HG02840 (cell line): ENCODE measurements around the gene PCSK5.
"Not testable (repeated sequence)": the region's sequence is repeated elsewhere in the genome, so short reads cannot be mapped to it uniquely, and the experiment has no call there.

ENCODE experiments used
- ATAC-seq: cut with Tn5 transposase; IDR thresholded peaks from one replicate; pipeline ENCODE4 v1.9.1; 2021; ENCODE audit warnings: mild to moderate bottlenecking, moderate library complexity, moderate number of reproducible peaks; ENCODE audit not compliant: unreplicated experiment, low FRiP score

Gene PCSK5

GRCh38 chr9:76044266-76044819 lies 153.9 kb downstream of the PCSK5 start:
- ATAC-seq, result no peak

DNA sequence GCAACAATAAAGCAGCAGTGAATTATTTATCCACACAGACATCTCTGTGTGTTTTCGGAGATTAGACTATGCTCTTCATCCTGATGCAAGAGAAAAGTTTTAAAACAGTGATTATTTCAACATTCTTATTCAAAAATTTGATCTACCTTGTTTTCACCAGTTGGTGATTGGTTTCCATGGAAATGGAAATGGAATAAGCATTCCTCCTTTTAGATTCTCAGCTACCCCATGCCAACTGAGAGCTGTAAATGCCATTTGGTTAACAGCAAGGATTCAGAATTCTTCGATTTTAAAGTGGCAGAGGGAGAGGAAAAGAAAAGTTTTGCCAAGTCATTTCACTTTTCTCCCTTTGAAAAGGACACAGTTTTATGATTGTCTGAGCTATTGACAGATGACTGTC lies 154.7 kb downstream of the PCSK5 start:
- no peak for ATAC-seq

- ATAC-seq, result no peak
These were observed 158.9 kb downstream of the PCSK5 start for GRCh38 chr9:76049341-76049740.

DNA sequence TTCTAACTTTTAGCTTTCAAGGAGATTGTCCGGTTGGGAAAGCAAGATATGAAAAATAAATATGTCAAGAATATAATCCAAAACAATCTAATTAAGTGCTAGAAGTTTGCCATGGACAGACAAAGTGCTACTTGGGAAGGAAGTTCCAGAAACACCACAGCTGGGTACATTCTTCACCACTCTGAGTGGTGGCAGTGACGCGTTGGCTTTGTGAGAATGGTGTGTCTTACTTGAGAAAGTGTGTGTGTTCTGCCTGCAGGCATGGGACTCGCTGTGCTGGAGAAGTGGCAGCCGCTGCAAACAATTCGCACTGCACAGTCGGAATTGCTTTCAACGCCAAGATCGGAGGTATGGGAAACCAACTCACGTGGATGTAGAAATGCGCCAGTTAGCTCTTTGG lies 177.2 kb downstream of the PCSK5 start:
- ATAC-seq, result no peak

DNA sequence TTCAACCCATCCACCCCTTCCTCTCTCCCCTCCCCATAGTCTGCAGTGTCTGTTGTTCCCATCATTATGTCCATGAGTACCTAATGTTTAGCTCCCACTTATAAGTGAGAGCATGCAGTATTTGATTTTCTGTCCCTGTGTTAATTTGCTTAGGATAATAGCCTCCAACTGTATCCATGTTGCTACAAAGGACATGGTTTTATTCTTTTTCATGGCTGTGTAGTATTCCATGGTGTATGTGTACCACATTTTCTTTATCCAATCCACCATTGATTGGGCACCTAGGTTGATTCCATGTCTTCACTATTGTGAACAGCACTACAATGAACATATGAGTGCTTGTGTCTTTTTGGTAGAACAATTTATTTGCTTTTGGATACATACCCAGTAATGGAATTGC lies 187.1 kb downstream of the PCSK5 start:
- no peak for ATAC-seq

DNA sequence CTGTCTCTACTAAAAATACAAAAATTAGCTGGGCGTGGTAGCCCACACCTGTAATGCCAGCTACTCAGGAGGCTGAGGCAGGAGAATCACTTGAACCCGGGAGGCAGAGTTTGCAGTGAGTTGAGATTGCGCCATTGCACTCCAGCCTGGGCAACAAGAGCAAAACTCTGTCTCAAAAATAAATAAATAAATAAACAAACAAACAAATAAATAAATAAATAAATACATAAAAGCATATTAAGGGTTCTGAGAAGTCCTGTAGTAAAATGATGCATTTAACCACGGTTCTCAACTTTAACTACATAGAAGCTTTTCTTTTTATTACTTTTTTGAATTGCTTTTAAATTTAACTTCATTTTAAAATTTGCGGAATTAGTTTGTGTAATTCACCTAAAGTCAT lies 190.8 kb downstream of the PCSK5 start:
- not testable (repeated sequence) for ATAC-seq

GRCh38 chr9:76082057-76082456 lies 191.6 kb downstream of the PCSK5 start:
- no peak for ATAC-seq

GRCh38 chr9:76085596-76085995 lies 195.1 kb downstream of the PCSK5 start:
- no peak for ATAC-seq

DNA sequence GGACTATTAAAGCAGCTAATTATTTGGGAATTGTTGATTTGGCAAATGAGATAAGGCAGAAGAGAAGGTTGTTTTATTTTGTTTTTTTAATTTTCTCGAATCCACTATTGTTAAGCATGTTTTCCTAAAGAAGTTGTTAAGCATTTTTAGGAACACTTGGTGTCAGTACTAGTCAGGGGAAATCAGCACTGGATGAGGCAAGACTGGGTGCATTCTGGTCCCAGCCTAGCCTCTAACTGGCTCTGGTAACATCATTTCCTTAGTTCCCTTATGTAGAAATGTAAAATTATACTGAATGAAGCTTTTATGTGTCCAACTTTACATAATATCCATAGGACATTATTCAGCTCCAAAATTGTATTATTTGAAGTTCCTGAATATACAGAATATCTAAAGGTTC lies 196.1 kb downstream of the PCSK5 start:
- ATAC-seq, result no peak

GRCh38 chr9:76087976-76088375 lies 197.5 kb downstream of the PCSK5 start:
- no peak for ATAC-seq

DNA sequence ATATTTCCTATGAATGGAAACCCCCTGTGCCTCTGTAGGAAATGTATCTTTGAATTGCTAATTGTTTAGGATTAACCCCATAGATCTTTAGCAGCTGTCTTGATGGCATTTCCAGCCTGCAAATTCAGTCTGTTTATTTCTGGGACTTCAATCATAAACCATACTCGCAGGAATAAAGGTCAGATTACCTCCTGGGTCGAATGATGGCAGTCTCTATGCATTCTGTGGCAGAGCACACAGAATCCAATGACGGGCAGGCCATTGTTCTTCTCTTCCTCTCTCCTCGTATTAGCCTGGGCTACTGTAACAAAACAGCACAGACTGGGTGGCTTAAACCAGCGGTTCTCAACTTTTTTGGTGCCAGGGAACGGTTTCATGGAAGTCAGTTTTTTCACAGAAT lies 199.9 kb downstream of the PCSK5 start:
- ATAC-seq, result no peak

- ATAC-seq, result no peak
These were observed 200.4 kb downstream of the PCSK5 start for GRCh38 chr9:76090909-76091308.

GRCh38 chr9:76092572-76092971 lies 202.1 kb downstream of the PCSK5 start:
- ATAC-seq, result no peak

- ATAC-seq, result no peak
These were observed 205.1 kb downstream of the PCSK5 start for GRCh38 chr9:76095585-76095984.

GRCh38 chr9:76099516-76099915 lies 209.0 kb downstream of the PCSK5 start:
- no peak for ATAC-seq

DNA sequence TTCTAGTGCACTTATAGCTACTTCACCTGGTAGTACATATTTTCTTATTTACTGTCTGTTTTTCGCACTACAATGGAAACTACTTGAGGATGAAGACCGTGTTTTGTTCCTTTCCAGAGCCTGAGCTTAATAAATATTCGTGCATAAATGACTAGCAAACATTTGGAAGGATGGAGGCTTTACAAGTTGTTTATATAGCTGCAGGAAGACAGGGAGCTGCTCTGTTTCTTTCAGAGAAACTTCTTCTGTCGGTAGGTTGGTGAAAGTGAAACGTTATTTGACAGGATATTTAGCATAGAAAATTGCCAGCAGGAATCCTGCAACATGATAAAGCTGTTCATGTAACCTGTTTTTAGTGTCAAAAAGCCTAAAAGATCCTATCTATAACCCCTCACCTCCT lies 210.6 kb downstream of the PCSK5 start:
- no peak for ATAC-seq

- ATAC-seq, result no peak
These were observed 211.0 kb downstream of the PCSK5 start for GRCh38 chr9:76101491-76101890.

- no peak for ATAC-seq
These were observed 211.5 kb downstream of the PCSK5 start for GRCh38 chr9:76101947-76102346.

GRCh38 chr9:76103531-76104315 lies 213.2 kb downstream of the PCSK5 start:
- ATAC-seq, result no peak

GRCh38 chr9:76107482-76107881 lies 217.0 kb downstream of the PCSK5 start:
- no peak for ATAC-seq

- ATAC-seq, result no peak
These were observed 219.5 kb downstream of the PCSK5 start for GRCh38 chr9:76109953-76110352.

DNA sequence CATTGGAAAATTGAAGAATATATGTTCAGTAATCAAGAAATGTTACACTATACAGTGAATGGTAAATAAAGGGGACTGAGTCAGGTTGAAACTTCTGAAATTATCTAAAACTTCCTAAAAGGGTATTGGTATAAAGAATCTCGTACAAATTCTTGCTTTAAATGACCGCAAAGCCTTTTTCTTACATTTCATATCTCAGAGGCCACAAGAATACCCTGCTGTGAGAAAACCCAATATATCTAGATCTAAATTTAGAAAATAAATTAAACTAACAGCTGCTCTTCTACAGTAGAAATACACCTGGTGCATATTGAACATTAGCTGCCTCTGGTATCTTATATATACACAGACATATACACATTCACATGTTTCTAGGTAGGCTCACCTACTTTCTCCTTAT lies 221.7 kb downstream of the PCSK5 start:
- ATAC-seq, result no peak
